CD8-positive, alpha-beta memory T cell (primary cell): Measurements from ENCODE around the gene POLR3G. TPM values are rescaled to one million over a fixed set of nuclear protein-coding genes. Genes with fewer than 3 reads are reported as not detected.

Experiments used
- CTCF ChIA-PET: fragments of 350-600 bp; sonication (Branson Sonifier 250); formaldehyde crosslinking; loops from one replicate; lab custom pipeline; 2021; ENCODE audit warnings: antibody characterized with exemption; lab: Charles Lee
- POLR2A ChIA-PET: fragments of 350-600 bp; sonication (Branson Sonifier 250); formaldehyde crosslinking; loops from one replicate; lab custom pipeline; 2021; ENCODE audit warnings: antibody characterized with exemption; lab: Charles Lee
- DNase-seq, 5 donors: peaks; one replicate each; pipeline versions ENCODE4 v3.0.0 to v3.0.0-alpha.2; 2020 to 2022; ENCODE audit warnings: mixed read lengths in 1 of 5
- H3K27ac ChIP-seq: one replicate; pipeline ENCODE4 v1.7.0; 2013; ENCODE audit warnings: low read depth, mild to moderate bottlenecking, low read length, moderate library complexity
- H3K27me3 ChIP-seq: 2 replicates; pipeline ENCODE4 v1.7.0; 2013; ENCODE audit warnings: low read length, mild to moderate bottlenecking; ENCODE audit not compliant: insufficient read depth, poor library complexity, severe bottlenecking
- H3K36me3 ChIP-seq: 2 replicates; pipeline ENCODE4 v1.7.0; 2013; ENCODE audit warnings: mild to moderate bottlenecking, low read length, moderate library complexity; ENCODE audit not compliant: insufficient read depth
- H3K4me1 ChIP-seq: 2 replicates; pipeline ENCODE4 v1.7.0; 2013; ENCODE audit warnings: mild to moderate bottlenecking, low read length, moderate library complexity; ENCODE audit not compliant: insufficient read depth
- H3K4me3 ChIP-seq: 2 replicates; pipeline ENCODE4 v1.7.0; 2013; ENCODE audit warnings: mild to moderate bottlenecking, low read length
- H3K9me3 ChIP-seq: 2 replicates; pipeline ENCODE4 v1.7.0; 2013; ENCODE audit warnings: mild to moderate bottlenecking, low read length
- H3K27ac Mint-ChIP-seq, 8 donors: one replicate each; pipeline ENCODE4 v1.8.0; 2020 to 2021; ENCODE audit warnings: mixed read lengths in 8 of 8, mild to moderate bottlenecking in 6 of 8, inconsistent platforms in 3 of 8, moderate library complexity in 3 of 8
- H3K27me3 Mint-ChIP-seq, 2 donors: one replicate each; pipeline ENCODE4 v1.8.0; 2020 to 2021; ENCODE audit warnings: mixed read lengths in 2 of 2, mild to moderate bottlenecking in 1 of 2, moderate library complexity in 1 of 2
- H3K36me3 Mint-ChIP-seq, 3 donors: one replicate each; pipeline ENCODE4 v1.8.0; 2020 to 2021; ENCODE audit warnings: mixed read lengths in 3 of 3, inconsistent platforms in 1 of 3, mild to moderate bottlenecking in 1 of 3
- H3K4me1 Mint-ChIP-seq, 3 donors: one replicate each; pipeline ENCODE4 v1.8.0; 2020 to 2021; ENCODE audit warnings: mixed read lengths in 3 of 3, inconsistent platforms in 1 of 3, mild to moderate bottlenecking in 1 of 3
- H3K4me3 Mint-ChIP-seq, 7 donors: one replicate each; pipeline ENCODE4 v1.8.0; 2020 to 2021; ENCODE audit warnings: mixed read lengths in 7 of 7, mild to moderate bottlenecking in 6 of 7, moderate library complexity in 4 of 7, inconsistent platforms in 2 of 7
- H3K9me3 Mint-ChIP-seq, 5 donors: one replicate each; pipeline ENCODE4 v1.8.0; 2020 to 2022; ENCODE audit warnings: mixed read lengths in 5 of 5, mild to moderate bottlenecking in 3 of 5, moderate library complexity in 2 of 5, inconsistent platforms in 1 of 5
- polyA plus RNA-seq: library from polyadenylated mRNA; unstranded; fragments of 300-500 nt; fragmentation: Illumina TruSeq; gene quantifications from one replicate; pipeline ENCODE4 v1.2.3, GENCODE V29; 2021
- total RNA-seq, 2 experiments: library from RNA; stranded (reverse); gene quantifications; one replicate each; pipeline ENCODE4 v1.2.3, GENCODE V29; 2021

The POLR3G gene
- total and polyA plus RNA-seq, 3 experiments from 2014 or later = 1.3 to 15.1 (median 14.7) TPM

GRCh38 chr5:90562341-90562740, 87.7 kb downstream of the POLR3G start:
- ChIA-PET POLR2A (no interaction called here), CTCF (no interaction called here)
- Mint-ChIP-seq H3K9me3 (no peaks in the 10 kb centered on the region), H3K27ac (no peak overlapping the region), H3K27me3 (peaks cover 17 to 57% of the 10 kb centered on the region in 2 donors), H3K36me3 (peaks cover 0 to 2% (median 0%) of the 10 kb centered on the region in 3 donors), H3K4me3 (no peak overlapping the region), H3K4me1 (peaks cover 10 to 16% (median 12%) of the 10 kb centered on the region in 3 donors)
- DNase-seq = no peak
- Histone ChIP-seq H3K9me3 (no peaks in the 10 kb centered on the region), H3K4me1 (no peaks in the 10 kb centered on the region), H3K27me3 (peaks cover 24% of the 10 kb centered on the region), H3K4me3 (no peak overlapping the region), H3K27ac (no peak overlapping the region), H3K36me3 (no peaks in the 10 kb centered on the region)

DNA sequence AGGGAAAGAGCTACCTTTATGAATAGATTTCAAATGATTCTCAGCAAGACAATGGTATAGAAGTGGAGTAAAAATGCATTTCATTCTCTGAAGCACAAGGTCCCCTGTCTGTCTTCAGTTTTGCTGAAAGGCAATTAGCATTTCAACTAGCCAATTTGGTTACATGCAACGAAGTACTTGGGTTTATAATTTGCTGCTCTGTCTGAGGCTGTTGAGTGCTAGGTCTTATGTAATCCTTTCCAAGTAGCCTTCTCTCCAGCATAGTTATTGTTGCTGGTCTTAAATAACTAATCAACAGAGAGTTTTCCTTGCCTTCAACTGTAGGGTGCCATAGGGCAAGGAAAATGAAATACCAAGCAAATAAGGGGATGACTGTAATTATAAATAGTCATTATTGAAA, 88.4 kb downstream of the POLR3G start:
- H3K27ac Mint-ChIP-seq = no peak overlapping the region
- ChIA-PET CTCF (no interaction called here), POLR2A (no interaction called here)
- H3K27me3 Mint-ChIP-seq = peaks cover 9 to 52% of the 10 kb centered on the region in 2 donors
- peaks cover 5 to 10% (median 7%) of the 10 kb centered on the region in 3 donors for H3K4me1 Mint-ChIP-seq
- Histone ChIP-seq H3K4me1 (no peaks in the 10 kb centered on the region), H3K9me3 (no peaks in the 10 kb centered on the region), H3K27ac (no peak overlapping the region), H3K27me3 (peaks cover 17% of the 10 kb centered on the region), H3K4me3 (no peak overlapping the region), H3K36me3 (no peaks in the 10 kb centered on the region)
- no peak overlapping the region for H3K4me3 Mint-ChIP-seq
- DNase-seq = no peak
- peaks cover 0 to 2% (median 0%) of the 10 kb centered on the region in 3 donors for H3K36me3 Mint-ChIP-seq
- H3K9me3 Mint-ChIP-seq = no peaks in the 10 kb centered on the region

Other genes starting within 250 kb of the POLR3G start
- 10 to 100 TPM; 41.0 to 41.6 TPM for gene CETN3, start 65.1 kb upstream of the POLR3G start, total RNA-seq
- gene CETN3, start 65.1 kb upstream of the POLR3G start, polyA plus RNA-seq = 23.9 TPM
- 1 to 10 TPM; 6.3 to 6.7 TPM for gene MBLAC2, start 93 bp upstream of the POLR3G start, total RNA-seq
- gene MBLAC2, start 93 bp upstream of the POLR3G start, polyA plus RNA-seq = 3.7 TPM
- gene LYSMD3, start 54.7 kb downstream of the POLR3G start, total RNA-seq = 10 to 100 TPM; 17.0 TPM
- 13.0 TPM for gene LYSMD3, start 54.7 kb downstream of the POLR3G start, polyA plus RNA-seq
- gene ADGRV1, start 83.9 kb downstream of the POLR3G start, total RNA-seq = under 1 TPM; 0.33 to 0.44 TPM
- gene ADGRV1, start 83.9 kb downstream of the POLR3G start, polyA plus RNA-seq = not detected